OCI-M1 (cell line): ENCODE measurements around the gene AEBP1.

Source experiments
- DNase-seq: peaks from one replicate; lab custom pipeline; 2025; lab: John Stamatoyannopoulos, UW

Gene AEBP1

GRCh38 chr7:44084701-44085100 lies 19.4 kb upstream of the AEBP1 start:
- DNase-seq = no peak

- DNase-seq = no peak
Observed at GRCh38 chr7:44085546-44085945, 18.6 kb upstream of the AEBP1 start.

- no peak for DNase-seq
Observed at GRCh38 chr7:44086627-44087026, 17.5 kb upstream of the AEBP1 start.

- no peak for DNase-seq
Observed at GRCh38 chr7:44087911-44088838, 16.0 kb upstream of the AEBP1 start.

- DNase-seq = no peak
Observed at GRCh38 chr7:44093102-44093641, 11.0 kb upstream of the AEBP1 start.

- DNase-seq = no peak
Observed at GRCh38 chr7:44094365-44094764, 9.8 kb upstream of the AEBP1 start.

GRCh38 chr7:44094883-44095592 lies 9.1 kb upstream of the AEBP1 start:
- no peak for DNase-seq

GRCh38 chr7:44095781-44096180 lies 8.4 kb upstream of the AEBP1 start:
- DNase-seq = no peak

- no peak for DNase-seq
Observed at GRCh38 chr7:44096326-44096881, 7.7 kb upstream of the AEBP1 start.

GRCh38 chr7:44097064-44097932 lies 6.8 kb upstream of the AEBP1 start:
- peak; percentile 2 for DNase-seq

- DNase-seq = no peak
Observed at GRCh38 chr7:44098092-44099068, 5.8 kb upstream of the AEBP1 start.

- no peak for DNase-seq
Observed at GRCh38 chr7:44099669-44100068, 4.5 kb upstream of the AEBP1 start.

GRCh38 chr7:44100458-44101302 lies 3.5 kb upstream of the AEBP1 start:
- no peak for DNase-seq

- no peak for DNase-seq
Observed at GRCh38 chr7:44101303-44101965, 2.7 kb upstream of the AEBP1 start.

GRCh38 chr7:44101966-44102845 lies 1.9 kb upstream of the AEBP1 start:
- no peak for DNase-seq

GRCh38 chr7:44102846-44103565 lies 1.1 kb upstream of the AEBP1 start:
- no peak for DNase-seq

GRCh38 chr7:44103566-44103922 lies 601 bp upstream of the AEBP1 start:
- DNase-seq = no peak
